Activated naive CD4-positive, alpha-beta T cell treated with anti-CD3 and anti-CD28 coated beads, Interleukin-2, amount 50 U/mL, for 24 hours (primary cell): Measurements from ENCODE around the gene ACKR4.
"Not testable (repeated sequence)": the region's sequence is repeated elsewhere in the genome, so short reads cannot be mapped to it uniquely, and the experiment has no call there.

Experiments
- H3K27ac Mint-ChIP-seq: one replicate; pipeline ENCODE4 v1.8.0; 2021; ENCODE audit warnings: mild to moderate bottlenecking, mixed read lengths
- H3K27me3 Mint-ChIP-seq: one replicate; pipeline ENCODE4 v1.8.0; 2021; ENCODE audit warnings: mixed read lengths
- H3K36me3 Mint-ChIP-seq: one replicate; pipeline ENCODE4 v1.8.0; 2021; ENCODE audit warnings: mixed read lengths
- H3K4me1 Mint-ChIP-seq: one replicate; pipeline ENCODE4 v1.8.0; 2021; ENCODE audit warnings: mixed read lengths
- H3K4me3 Mint-ChIP-seq: one replicate; pipeline ENCODE4 v1.8.0; 2021; ENCODE audit warnings: mild to moderate bottlenecking, mixed read lengths
- H3K9me3 Mint-ChIP-seq: one replicate; pipeline ENCODE4 v1.8.0; 2021; ENCODE audit warnings: mixed read lengths

Gene ACKR4

DNA sequence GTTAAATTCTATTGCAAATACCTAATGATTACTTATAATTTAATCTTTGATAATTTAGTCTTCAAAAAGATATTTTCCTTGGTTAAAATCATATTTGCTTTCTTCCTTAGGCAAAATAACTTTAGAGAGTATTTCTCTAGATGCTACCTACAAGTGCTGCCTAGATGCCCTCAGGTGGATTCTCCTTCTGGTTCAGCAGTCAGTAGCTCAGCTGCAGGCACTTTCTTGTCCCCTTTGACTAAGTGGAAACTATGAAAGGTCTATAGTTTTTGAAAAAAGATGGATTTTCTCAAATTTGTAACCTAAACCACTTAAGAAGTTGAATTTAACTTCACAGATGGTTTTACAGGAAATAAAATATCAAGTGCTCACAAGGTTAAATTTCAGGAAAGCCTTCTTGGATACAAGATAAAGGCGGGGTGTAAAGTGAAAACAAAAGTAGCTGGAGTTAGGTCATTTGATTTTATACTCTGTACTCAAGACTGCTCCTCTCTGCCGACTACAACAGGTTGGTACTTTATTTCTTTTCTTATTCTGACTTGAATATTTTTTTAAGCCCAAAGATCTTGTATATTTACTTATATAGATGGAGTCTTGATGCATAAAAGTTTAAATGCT is at the start of gene ACKR4:
ACKR4 (plus strand) TSS at position 455 of the 618 bp plus-strand sequence. CDS start 3,128 bp downstream, outside the sequence.
- H3K4me3 Mint-ChIP-seq, result no peak within 1 kb of the TSS
- H3K27me3 Mint-ChIP-seq, result no peaks in the 10 kb centered on the region
- H3K27ac Mint-ChIP-seq, result no peak within 1 kb of the TSS
- H3K36me3 Mint-ChIP-seq, result peaks cover 34% of the 10 kb centered on the region
- H3K9me3 Mint-ChIP-seq, result no peaks in the 10 kb centered on the region
- no peaks in the 10 kb centered on the region for H3K4me1 Mint-ChIP-seq

DNA sequence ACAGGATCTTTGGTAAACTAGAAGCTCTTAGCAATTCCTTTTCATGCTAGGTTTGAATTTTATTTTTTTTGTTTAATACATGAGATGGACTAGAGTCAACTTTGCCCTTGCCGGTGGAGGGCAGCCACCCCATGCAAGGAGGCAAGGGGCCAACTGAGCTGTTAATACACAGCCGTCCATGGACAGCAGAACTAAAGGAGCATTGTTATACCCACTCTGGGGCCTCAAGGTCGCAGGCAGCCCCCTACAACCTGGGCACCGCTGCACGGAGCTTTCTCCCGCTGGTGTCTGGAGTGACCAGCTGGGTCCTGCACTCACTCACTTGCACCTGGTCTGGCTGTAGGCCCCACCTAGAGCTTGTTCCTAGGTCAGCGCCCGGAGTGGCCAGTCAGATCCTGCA is 47.9 kb upstream of the ACKR4 start:
- peaks cover 2% of the 10 kb centered on the region for H3K36me3 Mint-ChIP-seq
- H3K4me3 Mint-ChIP-seq, result no peak overlapping the region
- H3K4me1 Mint-ChIP-seq, result peaks cover 21% of the 10 kb centered on the region
- peak overlapping the region; percentile 35 for H3K27ac Mint-ChIP-seq
- no peaks in the 10 kb centered on the region for H3K9me3 Mint-ChIP-seq
- no peaks in the 10 kb centered on the region for H3K27me3 Mint-ChIP-seq

DNA sequence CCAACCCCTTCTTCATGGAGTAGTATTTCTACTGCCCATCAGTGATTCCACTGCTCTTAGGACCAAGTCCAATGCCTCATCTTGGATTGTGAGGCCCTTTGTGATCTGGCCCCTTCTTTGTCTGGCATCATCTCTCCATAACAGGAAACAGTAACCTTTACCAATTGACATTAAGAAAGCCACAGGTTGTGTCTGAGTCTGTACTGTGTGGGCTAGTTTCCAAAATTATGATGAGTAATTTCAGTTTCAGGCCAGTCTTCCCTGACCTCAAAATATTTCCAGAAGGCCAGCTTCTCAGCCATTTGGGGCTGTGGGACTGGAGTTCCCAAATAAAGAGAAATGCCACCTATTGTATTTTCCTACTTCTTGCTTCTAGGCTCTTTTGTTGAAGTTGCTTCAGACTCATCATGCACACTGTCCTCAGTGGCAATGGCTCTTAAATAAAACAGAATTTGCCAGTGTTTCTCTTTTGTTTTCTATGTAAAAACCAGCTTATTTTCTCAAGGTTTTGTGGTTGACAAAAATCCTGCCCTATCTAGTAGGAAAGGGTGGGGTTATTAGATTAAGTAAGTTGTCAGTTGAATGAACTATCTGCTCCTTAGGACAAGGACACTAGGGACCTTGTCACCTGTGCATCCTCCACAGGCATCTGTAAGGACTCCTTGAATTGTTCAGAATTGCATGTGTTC is 47.0 kb upstream of the ACKR4 start:
- peaks cover 21% of the 10 kb centered on the region for H3K4me1 Mint-ChIP-seq

DNA sequence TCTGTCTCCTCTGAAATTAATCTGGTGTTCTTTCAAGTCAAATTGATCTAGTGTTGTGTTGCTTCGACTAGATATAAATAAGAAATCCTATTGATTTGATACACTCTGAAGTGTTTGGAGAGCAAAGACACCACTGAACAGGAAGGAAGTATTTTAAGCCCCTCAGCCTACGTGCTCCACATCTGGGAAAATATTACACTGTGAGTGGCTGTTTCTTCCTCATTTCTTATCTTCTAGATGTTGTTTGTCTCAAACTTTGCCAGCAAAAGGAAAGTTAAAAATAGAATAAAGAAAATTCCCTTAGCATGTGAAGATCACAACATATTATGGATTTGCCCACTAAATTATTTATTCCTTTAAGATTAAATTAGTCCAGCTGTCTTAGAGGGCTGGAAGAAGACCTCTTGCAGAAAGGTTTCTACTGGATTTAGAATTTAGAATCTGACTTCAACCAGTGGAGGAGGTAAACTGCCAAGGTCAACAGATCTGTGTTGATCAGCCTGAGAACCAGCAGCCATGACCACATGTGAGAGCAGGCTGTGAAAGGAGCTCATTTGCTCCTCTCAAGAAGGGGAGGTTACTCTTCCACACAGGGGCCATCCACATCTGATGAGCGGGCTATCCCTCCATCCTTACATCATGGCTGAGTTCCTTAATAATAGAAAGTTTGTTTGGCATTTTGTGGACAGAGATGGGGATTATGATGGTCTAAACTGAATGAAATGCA is 46.3 kb upstream of the ACKR4 start:
- Mint-ChIP-seq H3K27me3 (no peaks in the 10 kb centered on the region), H3K36me3 (peaks cover 2% of the 10 kb centered on the region), H3K4me3 (peak overlapping the region; percentile 64), H3K9me3 (no peaks in the 10 kb centered on the region), H3K27ac (no peak overlapping the region), H3K4me1 (peaks cover 21% of the 10 kb centered on the region)

More for the DNA sequence above, 47.0 kb upstream of the ACKR4 start:
- Mint-ChIP-seq H3K27me3 (no peaks in the 10 kb centered on the region), H3K27ac (peak overlapping the region; percentile 74), H3K4me3 (peak overlapping the region; percentile 64), H3K36me3 (peaks cover 2% of the 10 kb centered on the region), H3K9me3 (no peaks in the 10 kb centered on the region)

DNA sequence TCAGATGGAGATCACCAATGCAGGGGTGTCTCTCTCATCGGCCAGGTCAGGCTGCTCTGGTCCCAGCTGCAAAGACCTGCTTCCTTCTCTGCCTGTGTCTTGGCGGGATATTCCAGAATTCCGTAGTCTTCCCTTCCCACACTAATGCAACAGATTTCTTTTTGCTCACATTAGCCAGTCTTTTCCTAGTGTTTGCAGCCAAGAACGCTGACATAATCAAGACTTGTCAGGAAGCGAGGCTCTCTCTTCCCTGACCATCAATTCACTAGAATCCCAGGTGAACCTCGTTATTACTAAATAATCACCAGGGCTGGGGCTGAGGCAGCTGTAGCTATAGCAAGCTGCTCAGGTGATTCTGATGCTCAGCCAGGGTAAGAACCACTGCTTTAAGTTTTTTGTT is 43.2 kb upstream of the ACKR4 start:
- Mint-ChIP-seq H3K27ac (no peak overlapping the region), H3K4me1 (peaks cover 21% of the 10 kb centered on the region)

DNA sequence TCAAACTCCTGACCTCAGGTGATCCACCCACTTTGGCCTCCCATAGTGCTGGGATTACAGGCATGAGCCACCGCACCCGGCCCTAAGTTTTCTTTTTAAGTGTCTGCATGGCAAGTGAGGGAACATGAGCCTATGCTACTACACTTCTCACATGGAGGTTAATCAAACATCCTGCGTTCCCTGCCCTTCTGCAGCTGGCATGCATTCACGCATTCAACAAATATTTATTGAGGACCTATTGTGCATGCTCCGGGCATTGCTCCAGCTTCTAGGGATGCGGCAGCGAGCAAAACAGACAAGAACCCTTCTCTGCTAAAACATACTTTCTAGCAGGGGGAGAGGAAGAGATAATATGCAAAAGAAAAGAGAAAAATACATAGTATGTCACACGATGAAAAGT is 42.6 kb upstream of the ACKR4 start:
- H3K4me3 Mint-ChIP-seq, result no peak overlapping the region
- H3K9me3 Mint-ChIP-seq, result no peaks in the 10 kb centered on the region
- H3K36me3 Mint-ChIP-seq, result peaks cover 9% of the 10 kb centered on the region
- no peaks in the 10 kb centered on the region for H3K27me3 Mint-ChIP-seq
- no peak overlapping the region for H3K27ac Mint-ChIP-seq
- H3K4me1 Mint-ChIP-seq, result peaks cover 17% of the 10 kb centered on the region

More for the DNA sequence above, 43.2 kb upstream of the ACKR4 start:
- Mint-ChIP-seq H3K36me3 (peaks cover 8% of the 10 kb centered on the region), H3K9me3 (no peaks in the 10 kb centered on the region), H3K4me3 (no peak overlapping the region), H3K27me3 (no peaks in the 10 kb centered on the region)

DNA sequence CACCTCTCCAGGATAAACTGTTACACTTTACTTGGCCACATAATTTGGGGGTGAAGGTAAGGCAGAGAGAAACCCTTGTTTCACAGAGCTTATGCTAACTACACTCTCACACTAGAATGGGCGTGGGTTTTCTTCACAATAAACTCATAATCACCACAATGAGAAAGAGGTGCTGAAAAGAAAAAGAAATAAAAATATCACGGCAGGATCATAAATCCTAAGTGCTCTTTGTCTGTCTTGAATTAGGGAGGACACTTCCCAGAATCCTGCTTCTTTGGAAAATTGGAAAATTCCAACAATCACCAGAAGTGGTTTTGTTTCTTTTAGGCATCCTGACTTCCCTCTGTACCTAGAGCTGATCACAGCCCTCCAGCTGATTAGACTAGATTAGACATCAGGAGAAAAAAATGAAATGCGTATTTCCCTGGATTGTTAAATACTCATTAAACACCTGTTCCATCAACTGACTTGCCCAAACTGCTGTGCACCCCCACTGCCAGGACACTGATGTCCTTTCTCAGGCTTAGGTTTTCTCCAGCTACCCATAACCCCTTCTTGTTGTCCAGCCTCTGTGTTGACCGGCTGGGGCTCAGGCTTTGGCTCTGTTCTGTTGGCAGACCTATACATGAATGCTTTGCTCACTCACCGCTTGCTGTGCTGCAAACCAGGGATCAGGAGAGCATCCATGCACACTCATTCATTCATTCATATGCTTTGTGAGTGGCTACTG is 41.6 kb upstream of the ACKR4 start:
- H3K27ac Mint-ChIP-seq, result no peak overlapping the region

DNA sequence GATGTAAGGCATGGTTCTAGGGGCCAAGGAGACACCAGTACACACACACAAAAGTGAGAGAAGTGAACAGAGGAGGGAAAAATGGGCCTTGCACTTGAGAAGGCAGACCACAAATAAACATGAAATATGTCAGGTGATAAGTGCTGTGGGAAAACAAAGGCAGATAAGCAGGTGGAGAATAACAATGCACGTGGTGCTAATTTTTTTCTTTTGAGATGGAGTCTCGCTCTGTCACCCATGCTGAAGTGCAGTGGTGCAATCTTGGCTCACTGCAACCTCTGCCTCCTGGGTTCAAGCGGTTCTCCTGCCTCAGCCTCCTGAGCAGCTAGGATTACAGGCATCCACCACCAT is 41.1 kb upstream of the ACKR4 start:
- H3K9me3 Mint-ChIP-seq, H3K27ac Mint-ChIP-seq, H3K4me1 Mint-ChIP-seq, H3K27me3 Mint-ChIP-seq, H3K4me3 Mint-ChIP-seq: not testable (repeated sequence)
- peaks cover 11% of the 10 kb centered on the region for H3K36me3 Mint-ChIP-seq

More for the DNA sequence above, 41.6 kb upstream of the ACKR4 start:
- Mint-ChIP-seq H3K4me3 (no peak overlapping the region), H3K4me1 (peaks cover 7% of the 10 kb centered on the region), H3K9me3 (no peaks in the 10 kb centered on the region), H3K27me3 (no peaks in the 10 kb centered on the region), H3K36me3 (peaks cover 9% of the 10 kb centered on the region)

DNA sequence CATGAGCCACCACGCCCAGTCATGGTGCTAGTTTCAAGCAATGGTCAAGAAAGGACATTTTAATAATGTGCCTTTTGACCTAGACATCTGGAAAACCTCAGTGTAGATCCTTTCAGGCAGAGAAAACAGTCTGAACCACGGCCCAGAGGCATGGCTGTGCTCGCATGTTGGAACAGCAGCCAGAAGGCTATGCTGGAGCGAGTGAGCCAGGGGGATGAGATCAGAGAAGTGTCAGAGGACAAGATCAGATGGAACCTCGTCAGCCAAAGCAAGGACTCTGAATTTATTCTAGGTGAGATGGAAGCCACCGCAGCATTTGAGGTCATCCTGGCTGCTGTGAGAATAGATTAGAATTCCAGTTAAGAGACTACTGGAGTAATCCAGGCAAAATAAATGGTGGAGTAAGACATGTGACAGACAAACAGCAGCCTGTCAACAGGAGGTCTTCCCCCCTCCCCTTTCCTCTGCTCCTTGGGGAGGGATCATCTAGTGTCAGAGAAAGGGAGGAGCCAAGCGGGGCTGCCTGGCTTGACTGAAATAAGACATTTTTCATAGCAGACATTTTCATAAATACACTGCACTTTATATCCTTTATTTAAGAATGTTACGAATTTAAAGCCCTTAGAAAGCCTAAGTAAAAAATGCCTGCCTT is 40.4 kb upstream of the ACKR4 start:
- Mint-ChIP-seq H3K4me1 (no peaks in the 10 kb centered on the region), H3K9me3 (no peaks in the 10 kb centered on the region), H3K4me3 (no peak overlapping the region), H3K27ac (no peak overlapping the region), H3K36me3 (peaks cover 11% of the 10 kb centered on the region), H3K27me3 (no peaks in the 10 kb centered on the region)

DNA sequence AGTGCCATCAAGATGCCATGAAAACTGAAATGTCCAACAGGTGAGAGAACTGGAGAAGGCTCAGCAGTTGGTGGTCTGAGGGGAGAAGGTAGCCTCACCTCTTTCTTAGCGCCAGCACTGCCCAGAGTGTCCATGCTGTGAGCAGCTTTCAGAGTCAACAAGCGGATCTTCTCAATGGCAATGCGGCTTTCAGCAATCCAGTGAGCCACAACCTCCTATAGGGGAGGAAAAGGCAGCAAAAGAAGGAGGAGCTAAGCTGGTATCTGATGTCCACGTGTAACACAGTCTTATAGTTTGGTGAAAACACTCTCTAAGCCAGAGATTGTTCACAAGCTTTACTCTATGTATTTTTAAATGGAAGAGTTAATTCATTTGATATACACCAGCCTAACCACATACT is 36.1 kb upstream of the ACKR4 start:
- Mint-ChIP-seq H3K4me3 (no peak overlapping the region), H3K36me3 (peaks cover 30% of the 10 kb centered on the region)

DNA sequence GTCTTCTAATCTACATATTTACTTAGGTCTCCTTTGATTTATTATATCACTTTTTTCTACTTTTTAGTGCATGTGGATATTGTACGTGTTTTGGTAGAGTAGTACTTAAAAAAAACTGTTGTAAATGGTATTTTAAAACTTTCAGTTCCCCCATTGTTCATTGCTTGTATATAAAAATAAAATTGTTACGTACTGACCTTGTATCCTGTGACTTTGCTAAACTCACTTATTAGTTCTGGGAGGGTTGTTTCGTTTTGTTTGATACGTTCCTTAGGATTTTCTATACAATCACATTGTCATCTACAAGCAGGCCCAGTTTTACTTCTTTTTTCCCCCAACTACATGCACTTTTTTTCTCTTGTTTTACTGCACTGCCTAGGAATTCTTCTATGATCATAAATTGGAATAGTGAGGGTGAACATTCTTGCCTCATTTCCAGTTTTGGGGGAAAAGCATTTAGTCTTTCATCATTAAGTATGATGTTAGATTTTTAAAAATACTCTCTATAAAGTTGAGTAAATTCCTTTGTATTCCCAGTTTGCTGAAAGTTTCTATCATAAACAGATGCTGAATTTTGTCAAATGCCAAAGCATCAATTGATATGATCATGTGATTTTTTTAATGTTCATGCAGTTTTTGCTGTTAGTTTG is 33.5 kb upstream of the ACKR4 start:
- Mint-ChIP-seq H3K4me3 (no peak overlapping the region), H3K36me3 (peaks cover 27% of the 10 kb centered on the region), H3K27me3 (no peaks in the 10 kb centered on the region), H3K9me3 (no peaks in the 10 kb centered on the region), H3K4me1 (no peaks in the 10 kb centered on the region), H3K27ac (no peak overlapping the region)

More for the DNA sequence above, 36.1 kb upstream of the ACKR4 start:
- Mint-ChIP-seq H3K4me1 (no peaks in the 10 kb centered on the region), H3K27ac (no peak overlapping the region), H3K9me3 (no peaks in the 10 kb centered on the region), H3K27me3 (no peaks in the 10 kb centered on the region)

DNA sequence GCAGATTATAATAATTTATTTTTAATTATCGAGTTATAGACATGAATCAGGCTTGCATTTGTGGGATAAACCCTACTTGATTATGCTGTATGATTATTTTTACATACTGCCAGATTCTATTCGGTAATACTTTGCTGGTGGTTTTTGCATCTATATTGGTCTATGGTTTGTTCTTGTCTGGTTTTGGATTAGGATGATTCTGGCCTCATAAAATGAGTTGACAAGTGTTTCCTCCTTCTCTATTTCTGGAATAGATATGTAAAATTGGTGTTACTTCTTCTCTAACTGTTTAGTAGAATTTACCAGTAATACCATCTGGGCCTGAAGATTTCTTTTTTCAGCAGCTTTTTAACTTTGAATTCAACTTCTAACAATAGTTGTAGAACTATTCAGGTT is 33.0 kb upstream of the ACKR4 start:
- no peak overlapping the region for H3K27ac Mint-ChIP-seq

DNA sequence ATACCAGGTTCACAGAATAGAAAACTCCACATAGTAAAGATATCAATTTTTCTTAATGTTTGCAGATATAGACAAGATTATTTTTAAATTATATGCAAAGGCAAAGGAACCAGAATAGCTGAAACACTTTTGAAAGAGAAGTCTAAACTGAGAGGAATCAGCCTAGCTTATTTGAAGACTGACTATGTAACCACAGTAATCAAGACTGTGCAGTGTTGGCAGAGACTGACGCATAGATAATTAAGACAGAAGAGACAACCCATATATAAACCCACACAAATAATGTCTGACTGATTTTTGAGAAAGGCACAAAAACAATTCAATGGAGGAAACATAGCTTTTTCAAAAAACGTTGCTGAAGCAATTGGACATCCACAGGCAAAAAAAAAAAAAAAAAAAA is 28.6 kb upstream of the ACKR4 start:
- no peak overlapping the region for H3K4me3 Mint-ChIP-seq
- H3K27me3 Mint-ChIP-seq, result no peaks in the 10 kb centered on the region
- H3K4me1 Mint-ChIP-seq, result no peaks in the 10 kb centered on the region
- peaks cover 4% of the 10 kb centered on the region for H3K9me3 Mint-ChIP-seq
- peaks cover 37% of the 10 kb centered on the region for H3K36me3 Mint-ChIP-seq
- no peak overlapping the region for H3K27ac Mint-ChIP-seq

More for the DNA sequence above, 33.0 kb upstream of the ACKR4 start:
- H3K9me3 Mint-ChIP-seq, result no peaks in the 10 kb centered on the region
- peaks cover 26% of the 10 kb centered on the region for H3K36me3 Mint-ChIP-seq
- H3K4me3 Mint-ChIP-seq, result no peak overlapping the region
- H3K27me3 Mint-ChIP-seq, result no peaks in the 10 kb centered on the region
- no peaks in the 10 kb centered on the region for H3K4me1 Mint-ChIP-seq

DNA sequence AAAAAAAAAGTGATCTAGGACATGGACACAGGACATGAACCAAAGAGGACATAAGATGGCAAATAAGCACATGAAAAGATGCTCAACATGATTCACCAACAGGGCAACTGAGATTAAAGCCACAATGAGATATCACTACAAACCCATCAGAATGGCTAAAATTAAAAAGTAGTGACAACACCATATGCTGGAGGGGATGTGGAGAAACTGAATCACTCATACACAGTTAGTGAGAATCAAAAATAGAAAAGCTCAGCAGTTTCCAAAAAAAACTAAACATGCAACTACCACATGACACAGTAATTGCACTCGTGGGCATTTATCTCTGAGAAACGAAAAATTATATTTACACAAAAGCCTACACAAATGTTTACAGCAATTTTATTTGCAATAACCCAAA is 27.9 kb upstream of the ACKR4 start:
- no peak overlapping the region for H3K27ac Mint-ChIP-seq
- no peak overlapping the region for H3K4me3 Mint-ChIP-seq
- peaks cover 36% of the 10 kb centered on the region for H3K36me3 Mint-ChIP-seq
- H3K27me3 Mint-ChIP-seq, result no peaks in the 10 kb centered on the region
- H3K9me3 Mint-ChIP-seq, result peaks cover 4% of the 10 kb centered on the region
- H3K4me1 Mint-ChIP-seq, result no peaks in the 10 kb centered on the region

DNA sequence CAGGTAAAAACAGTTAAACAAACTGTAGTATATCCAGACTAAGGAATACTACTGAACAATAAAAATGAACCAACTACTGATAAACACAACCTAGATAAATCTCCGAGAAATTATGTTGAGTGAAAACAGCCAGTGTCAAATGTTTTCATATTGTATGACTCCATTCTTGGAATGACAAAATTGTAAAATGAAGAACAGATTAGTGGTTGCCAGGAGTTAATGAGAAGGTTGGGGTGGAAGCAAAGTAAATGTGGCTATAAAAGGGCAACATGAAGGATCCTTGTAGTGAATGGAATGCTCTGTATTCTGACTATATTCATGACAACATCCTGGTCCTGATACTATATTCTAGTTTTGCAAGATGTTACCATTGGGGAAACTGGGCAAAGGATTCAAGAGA is 27.5 kb upstream of the ACKR4 start:
- no peaks in the 10 kb centered on the region for H3K4me1 Mint-ChIP-seq
- H3K27ac Mint-ChIP-seq, result no peak overlapping the region
- H3K4me3 Mint-ChIP-seq, result no peak overlapping the region
- H3K9me3 Mint-ChIP-seq, result peaks cover 4% of the 10 kb centered on the region
- H3K27me3 Mint-ChIP-seq, result no peaks in the 10 kb centered on the region
- peaks cover 34% of the 10 kb centered on the region for H3K36me3 Mint-ChIP-seq
